ENCODE data around the gene SPZ1. TPM values are rescaled to one million over a fixed set of nuclear protein-coding genes. Genes with fewer than 3 reads are reported as not detected.

Gene SPZ1
- total RNA-seq, 2 experiments from 2014 or later, result not detected

DNA sequence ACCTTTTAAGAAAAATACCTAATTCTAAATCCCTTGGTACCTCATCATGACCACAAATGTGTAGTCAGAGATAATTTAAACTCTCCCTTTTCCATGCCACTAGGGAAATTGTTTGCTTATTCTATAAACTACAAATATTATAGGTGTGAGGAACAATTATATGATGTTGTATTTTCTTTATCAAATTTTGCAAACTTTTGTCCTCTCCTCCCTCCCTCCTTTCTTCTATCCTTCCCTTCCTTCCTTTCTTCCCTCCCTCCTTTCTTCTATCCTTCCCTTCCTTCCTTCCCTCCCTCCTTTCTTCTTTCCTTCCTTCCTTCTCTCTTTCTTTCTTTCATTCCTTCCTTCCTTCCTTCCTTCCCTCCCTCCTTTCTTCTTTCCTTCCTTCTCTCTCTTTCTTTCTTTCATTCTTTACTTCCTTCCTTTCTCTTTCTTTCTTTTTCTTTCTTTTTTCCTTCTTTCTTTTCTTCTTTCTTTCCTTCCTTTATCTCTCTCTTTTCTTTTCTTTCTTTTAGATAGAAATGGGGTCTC, 41.2 kb downstream of the SPZ1 start:
- Mint-ChIP-seq H3K4me3 (no peak overlapping the region), H3K27me3 (no peaks in the 10 kb centered on the region), H3K4me1 (ENCODE audit: low read depth) (no peaks in the 10 kb centered on the region), H3K36me3 (ENCODE audit: low read depth) (no peaks in the 10 kb centered on the region), H3K9me3 (no peaks in the 10 kb centered on the region), H3K27ac (no peak overlapping the region)
- ATAC-seq, result no peak
- intact Hi-C loops (cut with micrococcal nuclease), result no loop called here
- no peak for DNase-seq
- TF ChIP-seq, protein P1, sequence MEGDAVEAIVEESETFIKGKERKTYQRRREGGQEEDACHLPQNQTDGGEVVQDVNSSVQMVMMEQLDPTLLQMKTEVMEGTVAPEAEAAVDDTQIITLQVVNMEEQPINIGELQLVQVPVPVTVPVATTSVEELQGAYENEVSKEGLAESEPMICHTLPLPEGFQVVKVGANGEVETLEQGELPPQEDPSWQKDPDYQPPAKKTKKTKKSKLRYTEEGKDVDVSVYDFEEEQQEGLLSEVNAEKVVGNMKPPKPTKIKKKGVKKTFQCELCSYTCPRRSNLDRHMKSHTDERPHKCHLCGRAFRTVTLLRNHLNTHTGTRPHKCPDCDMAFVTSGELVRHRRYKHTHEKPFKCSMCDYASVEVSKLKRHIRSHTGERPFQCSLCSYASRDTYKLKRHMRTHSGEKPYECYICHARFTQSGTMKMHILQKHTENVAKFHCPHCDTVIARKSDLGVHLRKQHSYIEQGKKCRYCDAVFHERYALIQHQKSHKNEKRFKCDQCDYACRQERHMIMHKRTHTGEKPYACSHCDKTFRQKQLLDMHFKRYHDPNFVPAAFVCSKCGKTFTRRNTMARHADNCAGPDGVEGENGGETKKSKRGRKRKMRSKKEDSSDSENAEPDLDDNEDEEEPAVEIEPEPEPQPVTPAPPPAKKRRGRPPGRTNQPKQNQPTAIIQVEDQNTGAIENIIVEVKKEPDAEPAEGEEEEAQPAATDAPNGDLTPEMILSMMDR (IDR thresholded peaks at IDR 0.05), result no peak
- POLR2A ChIA-PET, result no interaction called here
- CTCF ChIA-PET, result no interaction called here

GRCh38 chr5:80364892-80365291, 45.1 kb downstream of the SPZ1 start:
- POLR2A ChIA-PET, result no interaction called here
- TF ChIP-seq, protein P1 (IDR thresholded peaks at IDR 0.05), result no peak
- DNase-seq (no peak), ATAC-seq (no peak)
- Mint-ChIP-seq H3K27ac (no peak overlapping the region), H3K9me3 (no peaks in the 10 kb centered on the region), H3K4me1 (ENCODE audit: low read depth) (no peaks in the 10 kb centered on the region), H3K4me3 (no peak overlapping the region), H3K36me3 (ENCODE audit: low read depth) (no peaks in the 10 kb centered on the region), H3K27me3 (no peaks in the 10 kb centered on the region)
- CTCF ChIA-PET, result no interaction called here
- intact Hi-C loops (cut with micrococcal nuclease), result no loop called here

GRCh38 chr5:80368661-80369480, 49.1 kb downstream of the SPZ1 start:
- TF ChIP-seq, protein P1 (IDR thresholded peaks at IDR 0.05), result no peak
- intact Hi-C loops (cut with micrococcal nuclease), result no loop called here
- H3K27ac Mint-ChIP-seq, result no peak overlapping the region
- ChIA-PET POLR2A (no interaction called here), CTCF (no interaction called here)
- no peak for ATAC-seq
- no peaks in the 10 kb centered on the region for H3K4me1 Mint-ChIP-seq (ENCODE audit: low read depth)
- no peak for DNase-seq
- peaks cover 2% of the 10 kb centered on the region for H3K27me3 Mint-ChIP-seq
- H3K36me3 Mint-ChIP-seq (ENCODE audit: low read depth), result no peaks in the 10 kb centered on the region
- H3K9me3 Mint-ChIP-seq, result no peaks in the 10 kb centered on the region
- no peak overlapping the region for H3K4me3 Mint-ChIP-seq

DNA sequence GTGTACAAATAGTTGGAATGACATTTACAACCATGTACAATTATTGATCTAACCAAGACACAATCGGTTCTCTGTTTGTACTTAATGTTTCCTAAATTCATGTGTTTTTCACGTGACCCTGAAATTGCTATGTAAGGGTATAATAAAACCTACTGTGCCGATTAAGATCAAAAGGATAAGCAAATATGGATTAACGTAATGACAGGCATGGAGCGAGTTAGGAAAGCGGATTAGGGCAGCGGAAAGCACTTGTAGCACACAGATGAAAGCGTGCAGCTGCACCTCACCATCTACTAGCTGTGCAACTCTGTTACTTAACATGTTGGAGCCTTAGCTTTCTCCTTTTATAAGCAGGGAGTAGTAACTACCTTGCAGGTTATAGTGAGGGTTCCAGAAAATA, 49.7 kb downstream of the SPZ1 start:
- CTCF ChIA-PET, result no interaction called here
- ATAC-seq, result no peak
- no peaks in the 10 kb centered on the region for H3K9me3 Mint-ChIP-seq
- DNase-seq, result no peak
- H3K4me1 Mint-ChIP-seq (ENCODE audit: low read depth), result no peaks in the 10 kb centered on the region
- H3K27me3 Mint-ChIP-seq, result peaks cover 2% of the 10 kb centered on the region
- TF ChIP-seq, protein P1 (IDR thresholded peaks at IDR 0.05), result no peak
- no peaks in the 10 kb centered on the region for H3K36me3 Mint-ChIP-seq (ENCODE audit: low read depth)
- no peak overlapping the region for H3K27ac Mint-ChIP-seq
- POLR2A ChIA-PET, result no interaction called here
- intact Hi-C loops (cut with micrococcal nuclease), result no loop called here
- no peak overlapping the region for H3K4me3 Mint-ChIP-seq

GRCh38 chr5:80370390-80370789, 50.6 kb downstream of the SPZ1 start:
- no peaks in the 10 kb centered on the region for H3K4me1 Mint-ChIP-seq (ENCODE audit: low read depth)
- DNase-seq (no peak), ATAC-seq (no peak)
- no peak overlapping the region for H3K27ac Mint-ChIP-seq
- peaks cover 2% of the 10 kb centered on the region for H3K27me3 Mint-ChIP-seq
- intact Hi-C loops (cut with micrococcal nuclease), result no loop called here
- TF ChIP-seq, protein P1 (IDR thresholded peaks at IDR 0.05), result no peak
- no peaks in the 10 kb centered on the region for H3K36me3 Mint-ChIP-seq (ENCODE audit: low read depth)
- ChIA-PET CTCF (no interaction called here), POLR2A (no interaction called here)
- H3K9me3 Mint-ChIP-seq, result no peaks in the 10 kb centered on the region
- H3K4me3 Mint-ChIP-seq, result no peak overlapping the region

Other genes with a start within 250 kb of the SPZ1 start
- gene SERINC5, start 64.0 kb upstream of the SPZ1 start, total RNA-seq, result 10 to 100 TPM; 32.4 to 33.1 TPM
- 1 to 10 TPM; 5.9 to 6.7 TPM for gene ZFYVE16, start 88.1 kb downstream of the SPZ1 start, total RNA-seq
- gene FAM151B, start 168.1 kb downstream of the SPZ1 start, total RNA-seq, result under 1 TPM in 1 of 2 experiments, not detected in 1; 0.25 TPM

Measured in activated CD8-positive, alpha-beta T cell treated with anti-CD3 and anti-CD28 coated beads for 36 hours (primary cell).